NCI-H1048 (cell line): ENCODE results near the gene WASL.
"Not testable (repeated sequence)": the region's sequence is repeated elsewhere in the genome, so short reads cannot be mapped to it uniquely, and the experiment has no call there.

Experiments
- DNase-seq: peaks from one replicate; lab custom pipeline; 2025; lab: John Stamatoyannopoulos, UW

WASL gene

DNA sequence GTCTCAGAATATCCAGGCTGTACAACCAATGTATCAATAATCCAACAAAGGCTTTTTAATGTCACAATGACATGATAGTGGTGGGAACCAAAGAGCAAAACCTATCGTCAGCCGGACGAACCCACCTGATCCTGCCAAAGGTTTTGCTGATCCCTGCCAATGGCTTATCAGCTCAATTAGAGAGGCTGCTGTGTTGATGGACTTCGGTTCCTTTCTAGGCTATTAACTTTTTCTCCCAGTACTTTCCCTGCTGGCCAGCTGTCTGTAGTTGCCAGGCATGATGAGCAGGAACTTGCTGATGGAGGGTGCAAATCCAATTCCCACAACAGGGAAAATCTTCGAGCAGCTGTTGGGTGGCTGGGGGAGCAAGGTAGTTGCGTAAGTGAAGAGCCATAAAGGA is 90.8 kb downstream of the WASL start:
- DNase-seq: no peak

- no peak for DNase-seq
Measured at GRCh38 chr7:123657304-123657685, 91.5 kb downstream of the WASL start.

- no peak for DNase-seq
Measured at GRCh38 chr7:123656544-123657303, 92.1 kb downstream of the WASL start.

GRCh38 chr7:123655614-123656013 is 93.2 kb downstream of the WASL start, which contains the start of gene LMOD2:
Gene LMOD2, plus strand, starts transcription at chr7:123655866. Its CDS starts 98 bp downstream, at chr7:123655964.
- DNase-seq: no peak

DNA sequence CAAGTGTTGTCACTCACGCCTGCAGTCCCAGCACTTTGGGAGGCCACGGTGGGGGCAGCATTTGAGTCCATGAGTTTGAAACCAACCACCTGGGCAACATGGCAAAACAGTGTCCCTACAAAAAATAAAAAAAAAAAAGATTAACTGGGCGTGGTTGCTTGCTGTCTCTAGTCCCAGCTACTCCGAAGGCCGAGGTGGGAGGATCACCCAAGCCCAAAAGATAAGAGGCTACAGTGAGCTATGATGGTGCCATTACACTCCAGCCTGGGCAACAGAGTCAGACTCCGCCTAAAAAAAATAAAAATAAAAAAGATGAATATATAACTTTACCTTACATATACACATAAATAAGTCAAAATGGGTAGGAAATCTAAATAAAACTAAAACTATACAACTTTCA is 95.6 kb downstream of the WASL start:
- DNase-seq: no peak

GRCh38 chr7:123652406-123652805 is 96.4 kb downstream of the WASL start:
- no peak for DNase-seq

- no peak for DNase-seq
Measured at GRCh38 chr7:123650595-123650994, 98.2 kb downstream of the WASL start.

- no peak for DNase-seq
Measured at GRCh38 chr7:123649964-123650363, 98.8 kb downstream of the WASL start.

DNA sequence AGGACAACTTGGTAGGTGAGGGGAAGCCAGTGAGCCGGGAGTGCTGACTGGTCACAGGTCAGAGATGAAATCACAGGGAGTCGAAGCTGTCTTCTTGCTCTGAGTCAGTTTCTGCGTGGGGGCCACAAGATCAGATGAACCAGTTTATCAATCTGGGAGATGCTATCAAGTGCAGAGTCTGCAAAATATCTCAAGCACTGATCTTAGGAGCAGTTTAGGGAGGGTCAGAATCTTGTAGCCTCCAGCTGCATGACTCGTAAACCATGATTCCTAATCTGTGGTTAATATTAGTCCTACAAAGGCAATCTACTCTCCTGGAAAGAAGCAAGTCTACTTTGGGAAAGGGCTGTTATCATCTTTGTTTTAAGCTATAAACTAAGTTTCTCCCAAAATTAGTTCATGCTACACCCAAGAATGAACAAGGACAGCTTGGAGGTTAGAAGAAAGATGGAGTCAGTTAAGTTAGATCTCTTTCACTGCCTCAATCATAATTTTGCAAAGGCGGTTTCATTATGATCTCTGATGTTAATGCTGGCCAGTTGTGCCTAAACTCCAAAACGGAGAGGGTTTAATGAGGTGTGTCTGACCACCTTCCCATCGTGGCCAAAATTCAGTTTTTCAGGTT is 101.6 kb downstream of the WASL start:
- DNase-seq: no peak

GRCh38 chr7:123645516-123645915 is 103.3 kb downstream of the WASL start:
- DNase-seq: no peak

GRCh38 chr7:123643495-123644441 is 105.0 kb downstream of the WASL start:
- no peak for DNase-seq

DNA sequence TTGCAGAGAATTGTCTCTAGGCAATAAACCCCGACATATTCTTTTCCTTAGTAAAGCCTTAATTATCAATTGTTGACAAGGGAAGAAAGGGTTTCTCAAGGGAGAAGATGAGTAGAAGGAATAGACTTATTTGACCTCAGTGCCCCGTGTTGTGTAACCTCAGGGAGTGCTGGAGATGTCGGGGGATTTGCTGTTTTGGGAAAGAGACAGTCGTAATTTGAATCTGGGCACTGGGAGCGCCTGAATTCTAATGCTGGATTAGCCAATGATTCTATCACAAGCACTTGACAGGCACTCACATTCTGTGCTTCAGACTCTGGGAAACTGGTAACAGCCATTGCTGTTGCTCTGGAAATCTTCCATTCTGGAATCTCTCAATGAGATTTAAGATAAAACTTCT is 106.9 kb downstream of the WASL start:
- no peak for DNase-seq

- no peak for DNase-seq
Measured at GRCh38 chr7:123640583-123640982, 108.2 kb downstream of the WASL start.

DNA sequence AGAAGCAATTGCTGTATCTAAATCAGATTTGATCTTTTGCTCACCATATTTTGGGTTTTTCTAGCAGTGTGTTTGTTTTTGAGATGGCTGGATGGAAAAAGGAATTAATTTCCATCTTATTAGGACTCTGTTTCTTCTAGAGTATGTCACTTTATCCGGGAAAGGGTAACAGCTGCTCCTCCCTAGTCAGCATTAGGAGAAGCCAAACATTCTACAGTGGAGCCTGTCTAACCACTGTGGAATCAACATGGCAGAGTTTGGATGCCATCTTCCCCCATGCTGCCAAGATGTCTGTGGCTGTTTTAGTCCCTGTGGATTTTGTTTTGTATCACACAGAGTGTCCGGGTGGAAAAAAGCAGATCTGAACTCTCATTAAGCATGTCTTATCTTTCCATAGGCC is 109.2 kb downstream of the WASL start:
- DNase-seq: no peak

- DNase-seq: no peak
Measured at GRCh38 chr7:123637878-123638277, 110.9 kb downstream of the WASL start.

DNA sequence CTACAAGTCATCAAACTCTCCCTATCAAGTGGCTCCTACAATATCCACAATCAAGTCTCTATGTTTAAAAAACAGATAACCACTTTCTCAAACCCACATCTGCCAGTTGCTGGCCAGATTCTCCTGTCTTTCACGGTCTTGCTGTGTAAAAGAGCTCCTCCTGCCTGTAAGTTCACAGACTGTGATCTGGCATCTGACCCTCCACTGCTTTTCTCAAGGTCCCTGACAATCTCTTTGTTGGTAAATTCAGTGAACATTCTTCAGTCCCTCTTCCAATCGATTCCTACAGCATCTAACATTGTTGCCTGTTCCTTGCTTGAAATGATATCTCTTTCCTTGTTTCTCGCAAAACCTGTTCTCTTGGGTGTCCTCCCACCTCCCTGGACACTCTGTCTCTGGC is 111.6 kb downstream of the WASL start:
- no peak for DNase-seq

GRCh38 chr7:123635551-123636359 is 113.0 kb downstream of the WASL start:
- no peak for DNase-seq

GRCh38 chr7:123634011-123634573 is 114.7 kb downstream of the WASL start:
- not testable (repeated sequence) for DNase-seq

- no peak for DNase-seq
Measured at GRCh38 chr7:123633553-123633952, 115.2 kb downstream of the WASL start.

- DNase-seq: no peak
Measured at GRCh38 chr7:123632808-123633207, 116.0 kb downstream of the WASL start.
